ENCODE measurements around the gene AKIP1. TPM values are rescaled to one million over a fixed set of nuclear protein-coding genes. Genes with fewer than 3 reads are reported as not detected.
"Not testable (repeated sequence)": the region's sequence is repeated elsewhere in the genome, so short reads cannot be mapped to it uniquely, and the experiment has no call there.

Gene AKIP1
- total and polyA plus RNA-seq, 9 of the 15 experiments (the other 6 are each of a cell fraction or from before 2014, with no cell fraction given) = 9.0 to 52.6 (median 36.2) TPM

DNA sequence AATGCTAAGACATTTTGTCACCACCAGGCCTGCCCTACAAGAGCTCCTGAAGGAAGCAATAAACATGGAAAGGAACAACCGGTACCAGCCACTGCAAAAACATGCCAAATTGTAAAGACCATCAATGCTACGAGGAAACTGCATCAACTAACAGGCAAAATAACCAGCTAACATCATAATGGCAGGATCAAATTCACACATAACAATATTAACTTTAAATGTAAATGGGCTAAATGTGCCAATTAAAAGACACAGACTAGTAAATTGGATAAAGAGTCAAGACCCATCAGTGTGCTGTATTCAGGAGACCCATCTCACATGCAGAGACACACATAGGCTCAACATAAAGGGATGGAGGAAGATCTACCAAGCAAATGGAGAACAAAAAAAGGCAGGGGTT lies 19.8 kb upstream of the AKIP1 start:
- CTCF ChIA-PET (ENCODE audit: low intra/inter-chr PET ratio); H3K9me1 ChIP-seq (ENCODE audit: control insufficient read depth, insufficient read depth, low read length); H3K4me2 ChIP-seq (ENCODE audit: insufficient read depth, low read length); H3K9ac ChIP-seq (ENCODE audit: insufficient read depth in 1 of 2, low read depth in 2 of 2, low read length in 2 of 2); H2AFZ ChIP-seq (ENCODE audit: low read depth, low read length); H4K20me1 ChIP-seq (replicated peaks; ENCODE audit: control insufficient read depth, insufficient read depth, low read length); POLR2A ChIA-PET; H3K4me1 ChIP-seq (replicated peaks in 1 of 2; ENCODE audit: control insufficient read depth in 2 of 2, insufficient read depth in 2 of 2, low read length in 2 of 2); ATAC-seq; in situ Hi-C loops (cut with MboI); H3K27me3 ChIP-seq (ENCODE audit: control insufficient read depth in 2 of 2, insufficient read depth in 2 of 2, low read length in 2 of 2); H3K27ac ChIP-seq (ENCODE audit: extremely low read depth, low read depth, low read length); DNase-seq (ENCODE audit: extremely low read depth in 1 of 4, low spot score in 3 of 4); H3K36me3 ChIP-seq (ENCODE audit: control insufficient read depth, insufficient read depth, low read length); H3K79me2 ChIP-seq (ENCODE audit: control insufficient read depth, insufficient read depth, low read length); BruUV-seq (replicated peaks); H3K4me3 ChIP-seq; intact Hi-C loops (cut with micrococcal nuclease); H3K9me3 ChIP-seq (replicated peaks; ENCODE audit: control insufficient read depth, insufficient read depth, low read depth, low read length); FAIRE-seq: not testable (repeated sequence)
- peak; percentile 92 for TF ChIP-seq ZNF507 (tag; conservative IDR thresholded peaks at IDR 0.05)
- WGBS (ENCODE audit: insufficient coverage, low coverage, missing lambda C conversion rate) = 0% methylated on average over 1 of the region's 2 CpGs

GRCh38 chr11:8899119-8899753 lies 11.8 kb upstream of the AKIP1 start:
- in situ Hi-C loops (cut with MboI) (no loop called here), intact Hi-C loops (cut with micrococcal nuclease) (no loop called here)
- ATAC-seq = no peak
- ChIA-PET CTCF (ENCODE audit: low intra/inter-chr PET ratio) (no interaction called here), POLR2A (no interaction called here)
- H3K4me3 ChIP-seq = no peak overlapping the region
- TF ChIP-seq PHF20 (IDR thresholded peaks at IDR 0.05; ENCODE audit: partially characterized antibody) (no peak), ZFP1 (CRISPR knock-in tag; IDR thresholded peaks at IDR 0.05) (peak; percentile 90)
- H3K9ac ChIP-seq (ENCODE audit: insufficient read depth in 1 of 2, low read depth in 2 of 2, low read length in 2 of 2) = no peak overlapping the region
- H2AFZ ChIP-seq (ENCODE audit: low read depth, low read length) = no peak overlapping the region
- H3K4me1 ChIP-seq (replicated peaks in 1 of 2; ENCODE audit: control insufficient read depth in 2 of 2, insufficient read depth in 2 of 2, low read length in 2 of 2) = no peaks in the 10 kb centered on the region
- no peaks in the 10 kb centered on the region for H3K36me3 ChIP-seq (ENCODE audit: control insufficient read depth, insufficient read depth, low read length)
- no peaks in the 10 kb centered on the region for H3K79me2 ChIP-seq (ENCODE audit: control insufficient read depth, insufficient read depth, low read length)
- no peak for FAIRE-seq
- peaks cover 0 to 7% of the 10 kb centered on the region in 2 experiments; a peak in 1 of 5 replicates for H3K27me3 ChIP-seq (ENCODE audit: control insufficient read depth in 2 of 2, insufficient read depth in 2 of 2, low read length in 2 of 2)
- no peaks in the 10 kb centered on the region; the same call in 1 of the 2 replicates for H3K9me3 ChIP-seq (replicated peaks; ENCODE audit: control insufficient read depth, insufficient read depth, low read depth, low read length)
- no peak for DNase-seq (ENCODE audit: extremely low read depth in 1 of 4, low spot score in 3 of 4)
- no peaks in the 10 kb centered on the region for H3K9me1 ChIP-seq (ENCODE audit: control insufficient read depth, insufficient read depth, low read length)
- H3K4me2 ChIP-seq (ENCODE audit: insufficient read depth, low read length) = no peak overlapping the region
- H4K20me1 ChIP-seq (replicated peaks; ENCODE audit: control insufficient read depth, insufficient read depth, low read length) = no peaks in the 10 kb centered on the region
- H3K27ac ChIP-seq (ENCODE audit: extremely low read depth, low read depth, low read length) = no peak overlapping the region
- no TSS peak for BruUV-seq (replicated peaks)
